GM18870 (cell line): ENCODE measurements around the gene HIPK4.
"Not testable (repeated sequence)": the region's sequence is repeated elsewhere in the genome, so short reads cannot be mapped to it uniquely, and the experiment has no call there.

ENCODE experiments used
- ATAC-seq: cut with Tn5 transposase; IDR thresholded peaks from one replicate; pipeline ENCODE4 v1.9.1; 2021; ENCODE audit warnings: moderate library complexity; ENCODE audit not compliant: unreplicated experiment

Gene HIPK4

GRCh38 chr19:40394816-40395210 lies 4.8 kb upstream of the HIPK4 start:
- no peak for ATAC-seq

GRCh38 chr19:40393894-40394815 lies 4.2 kb upstream of the HIPK4 start:
- no peak for ATAC-seq

- no peak for ATAC-seq
Measured at GRCh38 chr19:40392894-40393517, 3.0 kb upstream of the HIPK4 start.

- ATAC-seq: no peak
Measured at GRCh38 chr19:40392123-40392522, 2.1 kb upstream of the HIPK4 start.

GRCh38 chr19:40389404-40390083 lies 437 bp downstream of the HIPK4 start:
- no peak for ATAC-seq

GRCh38 chr19:40388481-40388880 lies 1.5 kb downstream of the HIPK4 start:
- no peak for ATAC-seq

GRCh38 chr19:40387155-40387554 lies 2.8 kb downstream of the HIPK4 start:
- ATAC-seq: no peak

GRCh38 chr19:40383668-40384248 lies 6.2 kb downstream of the HIPK4 start:
- ATAC-seq: no peak

- ATAC-seq: no peak
Measured at GRCh38 chr19:40381321-40381720, 8.7 kb downstream of the HIPK4 start.

GRCh38 chr19:40380199-40381037 lies 9.6 kb downstream of the HIPK4 start:
- ATAC-seq: no peak

- ATAC-seq: no peak
Measured at GRCh38 chr19:40379446-40380198, 10.4 kb downstream of the HIPK4 start.

GRCh38 chr19:40378509-40378908 lies 11.5 kb downstream of the HIPK4 start:
- no peak for ATAC-seq

GRCh38 chr19:40377876-40378385 lies 12.1 kb downstream of the HIPK4 start:
- no peak for ATAC-seq

- no peak for ATAC-seq
Measured at GRCh38 chr19:40376286-40376862, 13.6 kb downstream of the HIPK4 start.

- ATAC-seq: no peak
Measured at GRCh38 chr19:40374084-40374483, 15.9 kb downstream of the HIPK4 start.

- ATAC-seq: no peak
Measured at GRCh38 chr19:40371802-40372122, 18.2 kb downstream of the HIPK4 start.

GRCh38 chr19:40370997-40371801 lies 18.8 kb downstream of the HIPK4 start:
- ATAC-seq: no peak

- not testable (repeated sequence) for ATAC-seq
Measured at GRCh38 chr19:40370253-40370652, 19.7 kb downstream of the HIPK4 start.
